ENCODE data around the gene MID2. TPM values are rescaled to one million over a fixed set of nuclear protein-coding genes. Genes with fewer than 3 reads are reported as not detected.
A peak's percentile ranks its signal among the peaks of the same experiment; 100 is the strongest.
"Not testable (repeated sequence)": the region's sequence is repeated elsewhere in the genome, so short reads cannot be mapped to it uniquely, and the experiment has no call there.

Gene MID2
- total and polyA plus RNA-seq, 2 experiments from 2014 or later: 5.4 to 16.1 TPM

- no peak overlapping the region for H3K27ac ChIP-seq
- TF ChIP-seq EZH2phosphoT487 (IDR thresholded peaks at IDR 0.05; ENCODE audit: insufficient read depth, low read depth) (no peak), EZH2 (IDR thresholded peaks at IDR 0.05; ENCODE audit: insufficient read depth, poor library complexity, severe bottlenecking) (no peak)
- no peak overlapping the region for H2AFZ ChIP-seq
- H3K4me3 ChIP-seq: no peak overlapping the region
- H3K27me3 ChIP-seq (replicated peaks; ENCODE audit: insufficient read depth): no peaks in the 10 kb centered on the region
- in situ Hi-C loops (cut with MboI): loop anchor here (10.0 kb wide), 1 partner anchor 116 kb away; no protein-coding TSS in a partner anchor
- no peaks in the 10 kb centered on the region for H3K79me2 ChIP-seq (ENCODE audit: insufficient read depth)
- H3F3A ChIP-seq (ENCODE audit: insufficient read depth): no peaks in the 10 kb centered on the region
- no peaks in the 10 kb centered on the region for H3K4me1 ChIP-seq (ENCODE audit: insufficient read depth)
- H3K9ac ChIP-seq: no peak overlapping the region
- WGBS, 2 experiments (ENCODE audit: low coverage in 1 of 2, low lambda C conversion rate in 2 of 2, missing lambda C conversion rate in 2 of 2): 83 to 88% methylated on average over 8 to 9 of the region's 9 CpGs
- H4K20me1 ChIP-seq (ENCODE audit: insufficient read depth): no peaks in the 10 kb centered on the region
- no peaks in the 10 kb centered on the region for H3K9me2 ChIP-seq (ENCODE audit: insufficient read depth)
- H3K36me3 ChIP-seq (ENCODE audit: low read depth): no peaks in the 10 kb centered on the region
- H3K4me2 ChIP-seq (ENCODE audit: unreplicated experiment): no peak overlapping the region
- H3K9me3 ChIP-seq (ENCODE audit: low read depth): no peaks in the 10 kb centered on the region
- DNase-seq: no peak
Observed at GRCh38 chrX:107780525-107780924, 45.1 kb upstream of the MID2 start.

- H3K9me2 ChIP-seq (ENCODE audit: insufficient read depth): no peaks in the 10 kb centered on the region
- H3K9me3 ChIP-seq (ENCODE audit: low read depth): no peaks in the 10 kb centered on the region
- H3K4me1 ChIP-seq (ENCODE audit: insufficient read depth): no peaks in the 10 kb centered on the region
- no peaks in the 10 kb centered on the region for H3K36me3 ChIP-seq (ENCODE audit: low read depth)
- H3K27me3 ChIP-seq (replicated peaks; ENCODE audit: insufficient read depth): no peaks in the 10 kb centered on the region
- no peak overlapping the region for H3K27ac ChIP-seq
- TF ChIP-seq EZH2 (IDR thresholded peaks at IDR 0.05; ENCODE audit: insufficient read depth, poor library complexity, severe bottlenecking) (no peak), EZH2phosphoT487 (IDR thresholded peaks at IDR 0.05; ENCODE audit: insufficient read depth, low read depth) (no peak)
- H3F3A ChIP-seq (ENCODE audit: insufficient read depth): no peaks in the 10 kb centered on the region
- H4K20me1 ChIP-seq (ENCODE audit: insufficient read depth): no peaks in the 10 kb centered on the region
- WGBS, 2 experiments (ENCODE audit: low coverage in 1 of 2, low lambda C conversion rate in 2 of 2, missing lambda C conversion rate in 2 of 2): 0% methylated on average over 1 of the region's 1 CpG
- in situ Hi-C loops (cut with MboI): loop anchor here (10.0 kb wide), 1 partner anchor 123 kb away; no protein-coding TSS in a partner anchor
- peak; percentile 14 for DNase-seq
- no peak overlapping the region for H2AFZ ChIP-seq
- no peak overlapping the region for H3K9ac ChIP-seq
- no peaks in the 10 kb centered on the region for H3K79me2 ChIP-seq (ENCODE audit: insufficient read depth)
- no peak overlapping the region for H3K4me2 ChIP-seq (ENCODE audit: unreplicated experiment)
- no peak overlapping the region for H3K4me3 ChIP-seq
Observed at GRCh38 chrX:107787827-107788226, 37.8 kb upstream of the MID2 start.

GRCh38 chrX:107804427-107804826 lies 21.2 kb upstream of the MID2 start:
- 0% methylated on average over 1 of the region's 1 CpG for WGBS, 2 experiments (ENCODE audit: low coverage in 1 of 2, low lambda C conversion rate in 2 of 2, missing lambda C conversion rate in 2 of 2)
- no peaks in the 10 kb centered on the region for H3K79me2 ChIP-seq (ENCODE audit: insufficient read depth)
- DNase-seq: no peak

GRCh38 chrX:107805179-107805578 lies 20.5 kb upstream of the MID2 start:
- in situ Hi-C loops (cut with MboI): no loop called here
- H3K4me3 ChIP-seq: no peak overlapping the region
- no peak overlapping the region for H3K27ac ChIP-seq
- H4K20me1 ChIP-seq (ENCODE audit: insufficient read depth): no peaks in the 10 kb centered on the region
- H2AFZ ChIP-seq: no peak overlapping the region
- no peaks in the 10 kb centered on the region for H3K27me3 ChIP-seq (replicated peaks; ENCODE audit: insufficient read depth)
- 96 to 100% methylated on average over 3 of the region's 3 CpGs for WGBS, 2 experiments (ENCODE audit: low coverage in 1 of 2, low lambda C conversion rate in 2 of 2, missing lambda C conversion rate in 2 of 2)
- H3F3A ChIP-seq (ENCODE audit: insufficient read depth): no peaks in the 10 kb centered on the region
- no peaks in the 10 kb centered on the region for H3K9me3 ChIP-seq (ENCODE audit: low read depth)
- no peak for TF ChIP-seq EZH2phosphoT487 (IDR thresholded peaks at IDR 0.05; ENCODE audit: insufficient read depth, low read depth)
- TF ChIP-seq EZH2 (IDR thresholded peaks at IDR 0.05; ENCODE audit: insufficient read depth, poor library complexity, severe bottlenecking): no peak
- H3K9me2 ChIP-seq (ENCODE audit: insufficient read depth): no peaks in the 10 kb centered on the region
- H3K4me2 ChIP-seq (ENCODE audit: unreplicated experiment): no peak overlapping the region
- no peaks in the 10 kb centered on the region for H3K79me2 ChIP-seq (ENCODE audit: insufficient read depth)
- no peaks in the 10 kb centered on the region for H3K36me3 ChIP-seq (ENCODE audit: low read depth)
- H3K9ac ChIP-seq: no peak overlapping the region
- H3K4me1 ChIP-seq (ENCODE audit: insufficient read depth): no peaks in the 10 kb centered on the region
- DNase-seq: no peak

More at GRCh38 chrX:107804427-107804826, 21.2 kb upstream of the MID2 start:
- Histone ChIP-seq H3K9me3 (ENCODE audit: low read depth) (no peaks in the 10 kb centered on the region), H4K20me1 (ENCODE audit: insufficient read depth) (no peaks in the 10 kb centered on the region), H3K36me3 (ENCODE audit: low read depth) (no peaks in the 10 kb centered on the region), H3K27me3 (replicated peaks; ENCODE audit: insufficient read depth) (no peaks in the 10 kb centered on the region), H3K27ac (no peak overlapping the region), H3K4me2 (ENCODE audit: unreplicated experiment) (no peak overlapping the region), H3K4me3 (no peak overlapping the region), H3K9me2 (ENCODE audit: insufficient read depth) (no peaks in the 10 kb centered on the region), H2AFZ (no peak overlapping the region), H3K4me1 (ENCODE audit: insufficient read depth) (no peaks in the 10 kb centered on the region), H3F3A (ENCODE audit: insufficient read depth) (no peaks in the 10 kb centered on the region), H3K9ac (no peak overlapping the region)
- in situ Hi-C loops (cut with MboI): no loop called here
- TF ChIP-seq EZH2 (IDR thresholded peaks at IDR 0.05; ENCODE audit: insufficient read depth, poor library complexity, severe bottlenecking): no peak
- no peak for TF ChIP-seq EZH2phosphoT487 (IDR thresholded peaks at IDR 0.05; ENCODE audit: insufficient read depth, low read depth)

GRCh38 chrX:107810053-107810452 lies 15.6 kb upstream of the MID2 start:
- H3K9me2 ChIP-seq (ENCODE audit: insufficient read depth); H3K79me2 ChIP-seq (ENCODE audit: insufficient read depth); H4K20me1 ChIP-seq (ENCODE audit: insufficient read depth); H3F3A ChIP-seq (ENCODE audit: insufficient read depth); DNase-seq; H3K27me3 ChIP-seq (replicated peaks; ENCODE audit: insufficient read depth); H3K9ac ChIP-seq; H3K4me3 ChIP-seq; H3K36me3 ChIP-seq (ENCODE audit: low read depth); H3K4me2 ChIP-seq (ENCODE audit: unreplicated experiment); in situ Hi-C loops (cut with MboI); H3K9me3 ChIP-seq (ENCODE audit: low read depth); H3K27ac ChIP-seq; H3K4me1 ChIP-seq (ENCODE audit: insufficient read depth); H2AFZ ChIP-seq: not testable (repeated sequence)
- 82 to 85% methylated on average over 7 to 10 of the region's 10 CpGs for WGBS, 2 experiments (ENCODE audit: low coverage in 1 of 2, low lambda C conversion rate in 2 of 2, missing lambda C conversion rate in 2 of 2)

All from GM23248 (cell line).